ENCODE results near the gene RNLS.
"Not testable (repeated sequence)": the region's sequence is repeated elsewhere in the genome, so short reads cannot be mapped to it uniquely, and the experiment has no call there.

RNLS gene

DNA sequence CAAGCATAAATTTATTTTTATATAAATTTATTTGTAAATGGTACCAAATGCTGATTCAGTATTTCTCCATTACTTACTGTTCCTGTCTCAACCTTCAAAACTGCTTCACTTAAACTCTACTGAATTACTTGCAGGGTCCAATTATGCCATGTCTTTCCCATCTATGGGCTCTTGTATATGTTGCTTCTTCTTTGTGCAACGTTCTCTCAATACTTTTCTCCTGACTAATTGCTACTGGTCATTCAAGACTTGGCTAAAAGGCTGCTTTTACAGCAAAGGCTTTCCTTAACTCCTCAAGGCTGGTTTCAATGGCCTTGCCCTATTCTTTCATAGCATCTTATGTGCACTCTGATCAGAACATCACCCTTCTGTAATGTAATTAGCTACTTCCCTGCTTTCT, 67.9 kb downstream of the RNLS start:
- no peak for DNase-seq

- DNase-seq, result no peak
These were observed 70.5 kb downstream of the RNLS start for GRCh38 chr10:88512599-88512998.

- DNase-seq, result no peak
These were observed 74.3 kb downstream of the RNLS start for GRCh38 chr10:88508796-88509195.

GRCh38 chr10:88507826-88508453, 75.2 kb downstream of the RNLS start:
- no peak for DNase-seq

- DNase-seq, result no peak
These were observed 75.7 kb downstream of the RNLS start for GRCh38 chr10:88507404-88507803.

DNA sequence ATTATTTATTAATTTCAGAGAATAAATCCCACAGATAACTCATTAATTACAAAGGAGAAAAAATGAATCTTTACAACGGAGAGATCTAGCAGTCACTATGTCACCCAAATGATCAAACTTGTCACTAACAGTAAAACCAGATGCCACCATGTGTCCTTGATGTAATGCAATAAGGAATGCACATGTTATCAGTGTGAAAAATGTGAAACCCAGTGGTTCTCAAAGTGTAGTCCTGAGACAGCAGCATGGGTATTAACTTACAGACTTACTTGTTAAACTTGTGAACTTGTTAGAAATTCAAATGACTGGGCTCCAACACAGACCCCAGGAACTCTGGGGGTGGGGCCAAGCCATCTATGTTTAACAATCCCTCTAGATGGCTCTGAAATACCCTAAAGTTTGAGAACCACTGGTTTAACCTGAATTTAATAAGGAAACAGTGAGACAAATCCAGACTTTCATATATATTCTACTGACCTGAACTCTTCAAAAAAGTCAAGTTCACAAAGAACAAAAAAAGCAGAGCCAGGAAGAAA, 77.4 kb downstream of the RNLS start:
- no peak for DNase-seq

DNA sequence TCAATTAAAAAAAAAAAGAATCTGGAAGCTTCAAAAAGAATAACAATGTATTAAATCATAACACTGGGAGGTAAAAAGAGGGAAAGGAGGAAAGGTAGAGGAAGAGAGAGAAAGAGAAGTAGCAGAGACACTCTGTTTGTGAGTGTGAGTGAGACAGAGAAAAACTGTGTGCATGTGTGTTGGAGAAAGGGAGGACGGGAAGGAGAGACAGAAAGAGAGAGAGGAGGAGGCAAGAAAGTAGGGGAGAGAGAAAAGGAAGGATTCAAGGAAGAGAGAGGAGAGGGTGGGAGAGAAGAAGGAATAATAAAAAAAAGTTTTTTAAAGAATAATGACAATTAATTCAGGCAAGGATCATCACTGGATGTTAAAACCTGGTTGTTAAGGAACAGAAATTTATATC, 77.9 kb downstream of the RNLS start:
- no peak for DNase-seq

DNA sequence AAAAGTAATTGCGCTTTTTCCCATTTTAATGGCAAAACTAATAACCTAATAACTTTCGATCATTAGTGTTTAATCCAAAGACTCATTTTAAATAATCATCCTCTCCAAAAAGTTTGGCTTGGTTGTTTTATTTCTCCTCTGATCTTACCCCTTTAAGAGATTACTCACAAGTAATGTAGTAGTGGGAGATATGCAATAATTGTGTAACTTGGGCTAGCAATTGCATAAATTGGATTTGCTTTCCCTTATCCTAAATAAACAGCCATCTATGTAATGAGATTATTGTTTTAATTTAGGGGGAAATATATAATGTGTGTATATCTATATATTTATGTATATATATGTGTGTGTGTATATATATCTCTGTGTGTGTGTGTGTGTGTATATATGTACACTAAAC, 82.5 kb downstream of the RNLS start:
- DNase-seq, result no peak

- DNase-seq, result no peak
These were observed 83.3 kb downstream of the RNLS start for GRCh38 chr10:88499569-88500470.

DNA sequence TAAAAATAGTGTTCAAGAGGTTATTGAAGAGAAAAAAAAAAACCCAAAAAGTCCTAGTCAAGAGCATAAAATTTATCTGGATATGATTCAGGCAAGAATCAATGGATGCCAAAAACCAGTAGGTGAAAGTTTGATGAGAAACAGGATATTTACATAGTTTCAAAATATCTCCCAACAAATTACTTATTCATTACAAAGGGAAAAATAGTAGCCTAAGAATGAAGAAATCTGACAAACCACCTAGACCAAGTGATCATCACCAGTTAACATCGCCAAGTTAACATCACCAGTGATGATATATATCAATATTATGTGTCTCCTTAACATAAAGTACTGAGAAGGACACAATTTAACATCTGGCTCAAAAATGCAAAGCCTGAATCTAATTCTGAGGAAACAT, 85.2 kb downstream of the RNLS start:
- no peak for DNase-seq

DNA sequence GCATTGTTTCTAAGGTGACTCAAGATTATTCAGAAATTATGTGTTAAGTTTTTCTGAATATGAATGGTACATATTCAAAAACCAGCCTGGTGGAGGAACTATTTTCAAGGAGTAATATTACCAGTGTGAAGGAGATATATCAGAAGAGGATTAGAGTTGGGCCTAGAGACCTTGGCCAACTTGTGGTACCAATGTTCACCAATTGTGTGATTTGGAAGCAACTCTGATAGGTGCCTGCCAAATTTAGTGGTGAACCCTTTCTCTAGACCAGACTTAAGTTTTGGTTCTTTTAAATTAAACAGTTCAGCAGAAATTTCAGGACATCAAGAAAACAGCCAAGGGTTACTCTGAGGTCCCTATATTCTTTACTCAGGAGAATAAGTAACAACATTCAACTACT, 88.6 kb downstream of the RNLS start:
- DNase-seq, result no peak

DNA sequence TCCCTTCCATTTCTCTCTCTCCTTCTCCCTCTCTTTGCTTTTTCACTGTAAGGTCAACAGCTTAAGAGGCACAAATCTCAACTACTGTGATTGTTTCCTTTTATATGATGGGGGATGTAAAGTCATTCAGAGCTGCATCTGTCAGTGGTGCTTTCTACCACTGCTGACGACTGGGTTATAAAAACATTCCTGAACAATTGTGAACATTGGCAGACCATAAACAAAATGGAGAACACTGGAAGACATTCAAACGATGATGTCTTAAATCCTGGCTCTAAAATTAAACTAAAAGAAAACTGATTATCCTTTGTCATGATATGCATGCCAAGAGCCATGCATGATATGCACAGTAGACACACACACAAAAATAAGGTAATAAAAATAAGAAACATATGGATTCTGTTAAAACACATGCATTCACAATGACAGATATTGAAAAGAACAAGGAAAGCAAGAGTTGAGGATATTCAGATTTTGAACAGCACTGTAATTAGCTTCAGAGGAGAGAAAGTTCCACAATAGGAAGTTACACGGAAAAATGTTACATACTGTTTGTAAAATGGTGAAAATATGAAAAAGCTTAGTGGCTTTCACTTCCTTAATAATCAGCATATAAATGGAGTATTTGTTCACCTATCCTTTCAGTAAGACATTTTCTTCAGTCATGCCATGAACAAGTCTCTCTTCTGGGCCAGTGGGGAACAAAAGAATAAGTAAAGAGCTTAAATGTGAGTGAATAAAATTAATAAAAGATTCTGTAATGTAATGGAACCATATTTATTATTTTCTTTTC, 89.2 kb downstream of the RNLS start:
- DNase-seq, result no peak

DNA sequence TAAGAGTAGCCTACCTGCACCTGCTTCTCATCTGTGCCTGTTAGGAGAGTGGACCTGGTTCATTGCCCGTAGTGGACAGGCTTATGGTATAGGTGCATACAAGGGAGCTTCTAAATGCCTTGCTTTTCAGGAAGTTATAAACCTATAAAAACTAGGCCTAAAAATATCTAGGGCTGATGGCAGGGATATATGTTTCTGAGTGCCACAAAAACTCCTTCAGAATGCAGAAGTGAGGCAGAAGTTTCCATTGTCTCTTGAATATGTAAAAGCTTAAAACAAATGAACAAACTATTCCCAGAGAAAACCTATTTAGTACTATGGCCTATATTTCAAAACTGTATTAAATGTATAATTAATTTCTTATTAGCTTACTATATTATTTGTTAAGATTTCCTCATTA, 91.8 kb downstream of the RNLS start:
- no peak for DNase-seq

GRCh38 chr10:88490231-88490980, 92.7 kb downstream of the RNLS start:
- DNase-seq, result peak; percentile 9

DNA sequence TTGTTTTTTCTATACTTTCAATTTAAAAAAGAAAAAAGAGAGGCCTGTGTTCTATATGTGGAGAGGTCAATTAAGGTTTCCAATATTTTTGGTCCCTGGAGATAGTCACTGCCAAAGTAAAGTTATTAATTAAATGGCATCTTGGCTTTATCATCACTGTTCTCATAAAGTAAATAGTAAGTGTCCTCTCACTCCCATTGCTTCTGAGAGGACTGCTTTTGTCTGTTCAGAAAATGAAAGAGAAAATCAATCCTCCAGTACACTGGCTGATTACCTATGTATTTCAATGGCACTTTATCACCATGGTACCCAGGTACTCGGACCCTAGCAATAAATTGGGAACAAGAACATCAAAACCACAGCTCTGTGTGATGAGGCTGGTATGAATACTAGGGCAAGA, 94.0 kb downstream of the RNLS start:
- DNase-seq, result no peak

DNA sequence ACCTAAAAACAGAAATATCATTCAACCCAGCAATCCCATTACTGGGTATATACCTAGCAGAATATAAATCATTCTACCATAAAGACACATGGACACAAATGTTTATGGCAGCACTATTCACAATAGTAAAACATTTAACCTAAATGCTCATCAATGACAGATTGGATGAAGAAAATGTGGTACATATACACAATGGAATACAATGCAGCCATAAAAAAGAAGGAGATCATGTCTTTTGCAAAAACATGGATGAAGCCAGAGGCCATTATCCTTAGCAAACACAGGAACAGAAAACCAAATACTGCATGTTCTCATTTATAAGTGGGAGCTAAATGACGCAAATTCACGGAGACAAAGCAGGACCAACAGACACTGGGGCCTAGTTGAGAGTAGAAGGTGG, 96.3 kb downstream of the RNLS start:
- not testable (repeated sequence) for DNase-seq

DNA sequence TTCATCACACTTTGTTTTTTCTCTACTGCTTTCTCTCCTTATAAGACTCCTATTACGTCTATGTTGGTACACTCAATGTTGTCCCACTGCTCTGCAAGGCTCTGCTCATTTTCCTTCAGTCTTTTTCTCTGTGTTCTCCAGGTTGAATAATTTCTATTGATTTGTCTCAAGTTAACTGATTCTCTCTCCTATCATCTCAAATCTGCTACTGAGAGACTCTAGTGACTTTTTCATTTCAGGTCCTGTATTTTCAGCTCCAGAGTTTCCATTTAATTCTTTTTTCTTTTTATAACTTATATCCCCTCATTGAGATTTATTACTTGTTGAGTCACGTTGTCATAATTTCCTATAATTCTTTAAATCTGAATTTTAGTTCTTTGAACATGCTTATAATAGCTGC, 100.9 kb downstream of the RNLS start:
- no peak for DNase-seq

DNA sequence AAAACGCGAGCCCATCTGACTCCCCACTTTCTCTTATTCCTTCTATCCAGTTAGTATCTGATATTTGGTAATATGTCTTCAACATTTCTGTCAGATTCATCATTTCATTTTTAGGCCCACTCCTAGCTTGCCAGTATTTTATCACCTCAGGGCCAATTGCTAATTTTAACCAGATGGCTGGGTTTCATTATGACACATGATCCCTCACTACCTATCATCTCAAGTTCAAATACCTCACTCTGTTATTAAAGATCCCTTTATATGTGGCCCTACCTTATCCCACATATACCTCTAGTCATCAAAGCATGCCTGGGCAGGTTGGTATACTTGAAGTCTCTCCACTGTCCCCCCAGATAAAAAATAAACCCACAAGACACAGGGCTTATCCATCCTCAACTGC, 104.9 kb downstream of the RNLS start:
- DNase-seq, result no peak

- DNase-seq, result no peak
These were observed 105.6 kb downstream of the RNLS start for GRCh38 chr10:88477343-88478085.

DNA sequence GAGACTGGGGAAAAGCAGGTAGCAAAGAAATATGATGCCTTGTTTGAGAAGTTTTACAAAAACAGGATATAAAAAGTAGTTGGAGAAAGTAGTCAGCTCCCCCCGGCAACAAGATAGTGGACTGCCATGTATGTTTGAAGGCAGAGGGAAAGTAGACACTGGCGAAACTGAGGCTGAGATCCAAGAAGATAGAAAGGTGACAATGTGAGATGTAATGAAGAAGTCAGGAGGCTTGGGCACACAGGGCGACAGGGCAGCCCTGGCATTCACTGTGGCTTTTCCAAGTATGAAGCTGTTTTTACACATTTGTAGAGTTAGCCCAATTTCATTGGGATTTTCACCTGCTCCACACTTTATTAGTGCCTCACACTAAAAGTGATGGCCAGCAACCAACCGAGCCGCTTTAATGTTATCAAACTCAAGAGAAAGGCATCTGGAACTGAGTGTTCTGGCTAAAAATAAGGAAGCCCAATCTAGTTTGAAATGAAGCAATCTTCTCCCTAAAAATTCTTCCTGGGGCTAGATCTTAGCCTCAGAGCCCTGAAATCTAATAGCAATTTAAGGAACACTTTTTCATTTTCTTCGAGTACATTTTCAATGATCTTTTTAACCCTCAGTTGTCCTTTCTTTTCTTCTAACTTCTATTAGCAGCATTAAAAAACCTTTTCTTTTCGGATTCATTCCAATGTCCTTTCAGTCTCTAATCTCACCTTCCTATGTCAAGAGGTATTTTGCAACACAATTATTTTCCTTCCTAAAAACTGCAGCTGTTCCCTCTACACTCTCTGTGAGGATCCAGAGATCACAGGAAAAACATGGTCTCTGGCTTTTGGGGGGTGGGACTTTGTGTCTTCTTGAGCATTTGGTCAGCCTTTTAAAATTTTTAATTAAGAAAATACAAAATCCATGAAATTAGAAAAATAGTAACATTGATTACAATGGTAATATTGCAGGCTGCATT, 108.0 kb downstream of the RNLS start:
- no peak for DNase-seq

Measured in activated CD4-positive, alpha-beta T cell treated with anti-CD3 and anti-CD28 coated beads, Interleukin-2, Interleukin-6, amounts not matched to agents 100 ng/mL and 50 ng/mL, durations not matched to agents 16 hours and 8 hours (primary cell).